Measurements from ENCODE around the gene KCNS1.
A peak's percentile ranks its signal among the peaks of the same experiment; 100 is the strongest.
"Not testable (repeated sequence)": the region's sequence is repeated elsewhere in the genome, so short reads cannot be mapped to it uniquely, and the experiment has no call there.

Gene KCNS1

GRCh38 chr20:45073221-45073620, 27.7 kb downstream of the KCNS1 start:
- DNase-seq = no peak

GRCh38 chr20:45072066-45072465, 28.9 kb downstream of the KCNS1 start:
- no peak for DNase-seq

- DNase-seq = no peak
Observed at GRCh38 chr20:45070932-45071632, 29.8 kb downstream of the KCNS1 start.

GRCh38 chr20:45069261-45069660, 31.7 kb downstream of the KCNS1 start:
- no peak for DNase-seq

- DNase-seq = no peak
Observed at GRCh38 chr20:45067558-45067957, 33.4 kb downstream of the KCNS1 start.

GRCh38 chr20:45067087-45067486, 33.8 kb downstream of the KCNS1 start:
- no peak for DNase-seq

GRCh38 chr20:45066372-45066771, 34.6 kb downstream of the KCNS1 start:
- no peak for DNase-seq

- no peak for DNase-seq
Observed at GRCh38 chr20:45064812-45065211, 36.1 kb downstream of the KCNS1 start.

- DNase-seq = not testable (repeated sequence)
Observed at GRCh38 chr20:45063107-45063506, 37.8 kb downstream of the KCNS1 start.

- DNase-seq = no peak
Observed at GRCh38 chr20:45061244-45061643, 39.7 kb downstream of the KCNS1 start.

- DNase-seq = no peak
Observed at GRCh38 chr20:45060294-45060693, 40.6 kb downstream of the KCNS1 start.

- no peak for DNase-seq
Observed at GRCh38 chr20:45059022-45059728, 41.8 kb downstream of the KCNS1 start.

GRCh38 chr20:45058168-45058850, 42.6 kb downstream of the KCNS1 start:
- no peak for DNase-seq

- DNase-seq = no peak
Observed at GRCh38 chr20:45056473-45057173, 44.3 kb downstream of the KCNS1 start.

GRCh38 chr20:45055056-45055455, 45.9 kb downstream of the KCNS1 start:
- DNase-seq = no peak

GRCh38 chr20:45053430-45054351, 47.2 kb downstream of the KCNS1 start:
- DNase-seq = no peak

- peak; percentile 4 for DNase-seq
Observed at GRCh38 chr20:45052698-45053429, 48.1 kb downstream of the KCNS1 start.

GRCh38 chr20:45051204-45052060, 49.5 kb downstream of the KCNS1 start:
- DNase-seq = no peak

GRCh38 chr20:45049904-45050471, 50.9 kb downstream of the KCNS1 start:
- no peak for DNase-seq

GRCh38 chr20:45049438-45049837, 51.5 kb downstream of the KCNS1 start:
- DNase-seq = no peak
